Motor neuron (in vitro differentiated cells): ENCODE results near the gene SLC1A4. TPM values are rescaled to one million over a fixed set of nuclear protein-coding genes. Genes with fewer than 3 reads are reported as not detected.
A peak's percentile ranks its signal among the peaks of the same experiment; 100 is the strongest.

Experiments
- ATAC-seq, 8 experiments: fragments of 200-7000 bp; cut with Tn5 transposase; replicated peaks in 6 of 8; 2 replicates each; pipeline ENCODE4 v1.8.0; 2021; ENCODE audit warnings: mild to moderate bottlenecking in 8 of 8, moderate library complexity in 8 of 8
- H3K27ac ChIP-seq, 2 donors: fragments of 250-450 bp; sonication (Bioruptor Pico); 2 replicates each; pipeline ENCODE4 v1.9.0; 2021; ENCODE audit warnings: antibody characterized with exemption in 2 of 2, mild to moderate bottlenecking in 2 of 2, moderate library complexity in 1 of 2
- H3K4me1 ChIP-seq, 2 donors: fragments of 250-450 bp; sonication (Bioruptor Pico); replicated peaks in 1 of 2; 2 replicates each; pipeline ENCODE4 v1.6.1; 2021; ENCODE audit warnings: antibody characterized with exemption in 2 of 2, mild to moderate bottlenecking in 2 of 2, moderate library complexity in 1 of 2
- H3K4me3 ChIP-seq, 5 donors: fragments of 250-450 bp; sonication (Bioruptor Pico); 2 replicates each; pipeline ENCODE4 v1.9.0; 2021; ENCODE audit warnings: antibody characterized with exemption in 5 of 5, mild to moderate bottlenecking in 5 of 5, moderate library complexity in 4 of 5
- WGBS, 10 experiments: fragments of 450-650 bp; shearing (Covaris generic); methylation state at CpG; one replicate each; pipeline ENCODE4 v1.0.0; 2022; 5-methylcytosine and 5-hydroxymethylcytosine counted together
- in situ Hi-C, 9 experiments: fragments of 400-800 bp; cut with MboI; loops; one replicate each; pipeline ENCODE4 v1.15.0; 2021; ENCODE audit warnings: low sequenced_read_pairs in 9 of 9, low pct_unique_long_range_greater_than_20kb in 2 of 9; ENCODE audit not compliant: unreplicated experiment in 9 of 9
- total RNA-seq, 8 experiments: library from RNA; unstranded; fragments of 300-600 nt; gene quantifications; 2 replicates each; pipeline versions ENCODE4 v1.2.3 to v1.2.4, GENCODE V29; 2022

The SLC1A4 gene
- total RNA-seq, 8 experiments from 2014 or later = 3.3 to 59.0 (median 23.3) TPM

DNA sequence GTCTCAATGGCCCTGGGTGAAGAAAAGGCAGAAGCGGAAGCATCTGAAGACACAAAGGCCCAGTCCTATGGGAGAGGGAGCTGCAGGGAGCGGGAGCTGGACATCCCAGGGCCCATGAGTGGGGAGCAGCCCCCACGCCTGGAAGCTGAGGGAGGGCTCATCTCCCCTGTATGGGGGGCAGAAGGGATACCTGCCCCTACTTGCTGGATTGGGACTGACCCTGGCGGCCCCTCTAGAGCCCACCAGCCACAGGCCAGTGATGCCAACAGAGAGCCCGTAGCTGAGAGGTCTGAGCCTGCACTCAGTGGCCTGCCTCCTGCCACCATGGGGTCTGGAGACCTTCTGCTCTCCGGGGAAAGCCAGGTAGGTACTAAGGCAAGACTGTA, 80.2 kb downstream of the SLC1A4 start:
- H3K27ac ChIP-seq = no peak overlapping the region

DNA sequence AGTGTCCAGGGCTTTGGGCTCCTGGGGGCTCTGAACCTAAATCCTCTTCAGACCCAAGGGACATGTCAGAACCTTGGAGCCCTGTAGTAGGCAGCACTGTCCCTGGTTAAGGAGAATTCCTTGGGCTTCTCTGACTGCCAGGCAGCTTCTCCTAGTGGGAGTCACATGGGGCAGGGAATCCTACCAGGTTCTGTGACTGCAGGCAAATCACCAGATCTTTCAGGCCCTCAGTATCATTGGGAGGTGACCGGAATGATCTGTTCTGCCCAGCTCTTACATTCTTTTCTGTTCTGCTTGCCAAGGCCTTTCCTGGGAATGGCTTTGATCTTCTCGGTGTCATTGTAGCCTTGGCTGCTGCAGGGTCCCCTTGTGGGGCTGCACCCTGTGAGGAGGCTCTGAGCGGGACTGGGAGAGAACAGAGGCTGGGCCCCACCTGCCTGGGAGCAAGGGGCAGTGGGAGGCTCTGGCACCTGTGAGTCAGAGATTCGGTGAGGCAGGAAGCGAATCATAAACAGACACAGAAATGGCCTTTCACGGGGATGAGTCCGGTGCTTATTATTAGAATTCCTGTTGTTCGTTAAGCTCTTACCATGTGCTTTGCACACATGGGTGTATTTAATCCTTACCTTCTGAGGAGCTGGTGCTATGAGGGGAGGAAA, 81.1 kb downstream of the SLC1A4 start:
- Histone ChIP-seq H3K4me3 (no peak overlapping the region), H3K4me1 (no peaks in the 10 kb centered on the region), H3K27ac (no peak overlapping the region)
- peak; percentile 28 to 52 (median 40) for ATAC-seq
- WGBS, 10 experiments = 0 to 94% (median 65%) methylated on average over 1 to 5 of the region's 8 CpGs; no CpG with 5 or more reads in 2 of the 10 experiments
- in situ Hi-C loops = no loop called here

More for the DNA sequence above, 80.2 kb downstream of the SLC1A4 start:
- H3K4me1 ChIP-seq = peaks cover 0 to 4% of the 10 kb centered on the region in 2 donors
- ATAC-seq = no peak
- in situ Hi-C loops = no loop called here
- 89 to 100% (median 91%) methylated on average over 2 to 5 of the region's 6 CpGs; no CpG with 5 or more reads in 5 of the 10 experiments for WGBS, 10 experiments
- H3K4me3 ChIP-seq = no peak overlapping the region

DNA sequence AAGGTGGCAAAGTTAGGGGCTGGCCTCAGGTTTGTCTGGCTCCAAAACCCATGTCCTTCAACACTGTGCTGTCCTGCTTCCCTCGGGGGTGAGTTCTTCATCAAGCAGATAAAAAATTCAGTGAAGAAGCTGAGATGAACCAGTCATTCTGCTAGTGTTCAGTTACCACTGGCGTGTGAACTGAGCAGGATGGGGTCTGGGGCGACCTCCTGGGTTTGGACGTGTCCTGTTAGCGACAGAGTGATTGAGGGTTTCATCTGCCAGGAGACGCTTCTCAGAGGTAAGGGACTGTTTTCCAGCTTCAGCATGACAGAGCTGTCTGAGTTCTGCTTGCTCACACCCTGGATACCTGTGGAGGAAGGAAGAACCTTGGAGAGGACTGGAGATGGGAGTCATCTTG, 81.7 kb downstream of the SLC1A4 start:
- no peak overlapping the region for H3K4me3 ChIP-seq
- ATAC-seq = no peak
- WGBS, 10 experiments = 40 to 100% (median 90%) methylated on average over 1 to 5 of the region's 6 CpGs; no CpG with 5 or more reads in 5 of the 10 experiments
- in situ Hi-C loops = no loop called here
- H3K27ac ChIP-seq = no peak overlapping the region
- no peaks in the 10 kb centered on the region for H3K4me1 ChIP-seq

DNA sequence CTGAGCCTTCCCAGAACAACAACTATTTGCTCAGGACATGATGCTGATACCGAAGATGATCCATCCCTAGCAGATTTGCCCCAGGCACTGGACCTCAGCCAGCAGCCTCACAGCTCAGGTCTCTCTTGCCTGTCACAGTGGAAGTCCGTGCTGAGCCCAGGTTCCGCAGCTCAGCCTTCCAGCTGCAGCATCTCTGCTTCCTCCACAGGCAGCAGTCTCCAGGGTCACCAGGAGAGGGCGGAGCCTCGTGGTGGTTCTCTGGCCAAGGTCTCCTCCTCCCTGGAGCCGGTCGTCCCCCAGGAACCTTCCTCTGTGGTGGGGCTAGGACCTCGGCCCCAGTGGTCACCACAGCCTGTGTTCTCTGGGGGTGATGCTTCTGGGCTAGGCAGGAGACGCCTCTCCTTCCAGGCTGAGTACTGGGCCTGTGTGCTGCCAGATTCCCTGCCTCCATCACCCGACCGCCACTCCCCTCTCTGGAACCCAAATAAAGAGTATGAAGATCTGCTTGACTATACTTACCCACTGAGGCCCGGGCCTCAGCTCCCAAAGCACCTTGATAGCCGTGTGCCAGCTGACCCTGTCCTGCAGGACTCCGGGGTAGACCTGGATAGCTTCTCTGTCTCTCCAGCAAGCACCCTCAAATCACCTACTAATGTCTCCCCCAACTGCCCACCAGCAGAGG, 82.4 kb downstream of the SLC1A4 start:
- Histone ChIP-seq H3K27ac (no peak overlapping the region), H3K4me1 (no peaks in the 10 kb centered on the region), H3K4me3 (no peak overlapping the region)
- peak in 7 of 8 experiments; percentile 6 to 49 (median 14) for ATAC-seq
- 20 to 100% (median 60%) methylated on average over 1 to 6 of the region's 14 CpGs; no CpG with 5 or more reads in 5 of the 10 experiments for WGBS, 10 experiments
- in situ Hi-C loops = no loop called here

DNA sequence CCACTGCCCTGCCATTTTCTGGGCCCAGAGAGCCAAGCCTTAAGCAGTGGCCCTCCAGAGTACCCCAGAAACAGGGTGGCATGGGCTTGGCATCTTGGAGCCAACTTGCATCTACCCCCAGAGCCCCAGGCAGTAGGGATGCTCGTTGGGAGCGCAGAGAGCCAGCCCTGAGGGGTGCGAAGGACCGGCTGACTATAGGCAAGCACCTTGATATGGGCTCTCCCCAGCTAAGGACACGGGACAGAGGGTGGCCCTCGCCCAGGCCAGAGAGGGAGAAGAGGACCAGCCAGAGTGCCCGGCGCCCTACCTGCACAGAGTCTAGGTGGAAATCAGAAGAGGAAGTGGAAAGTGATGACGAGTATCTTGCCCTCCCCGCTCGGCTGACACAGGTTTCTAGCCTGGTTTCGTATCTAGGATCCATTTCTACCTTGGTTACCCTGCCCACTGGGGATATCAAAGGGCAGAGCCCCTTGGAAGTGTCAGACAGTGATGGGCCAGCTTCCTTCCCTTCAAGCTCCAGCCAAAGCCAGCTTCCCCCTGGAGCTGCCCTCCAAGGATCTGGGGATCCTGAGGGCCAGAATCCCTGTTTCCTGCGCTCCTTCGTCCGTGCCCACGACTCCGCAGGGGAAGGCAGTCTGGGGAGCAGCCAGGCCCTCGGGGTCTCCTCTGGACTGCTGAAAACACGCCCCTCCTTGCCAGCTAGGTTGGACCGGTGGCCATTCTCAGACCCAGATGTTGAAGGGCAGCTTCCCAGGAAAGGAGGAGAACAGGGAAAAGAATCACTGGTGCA, 83.2 kb downstream of the SLC1A4 start:
- WGBS, 10 experiments = 50 to 100% (median 94%) methylated on average over 1 to 8 of the region's 20 CpGs; no CpG with 5 or more reads in 3 of the 10 experiments
- H3K27ac ChIP-seq = no peak overlapping the region
- H3K4me3 ChIP-seq = no peak overlapping the region
- no peaks in the 10 kb centered on the region for H3K4me1 ChIP-seq
- ATAC-seq = peak in 1 of 8 experiments; percentile 7
- in situ Hi-C loops = no loop called here

Other genes starting within 250 kb of the SLC1A4 start
- 10 to 100 TPM in 7 of 8 experiments, 1 to 10 TPM in 1; 6.6 to 26.1 (median 16.4) TPM for gene CEP68, start 67.0 kb downstream of the SLC1A4 start, total RNA-seq
- gene RAB1A, start 140.7 kb downstream of the SLC1A4 start, total RNA-seq = 100 to 1,000 TPM in 5 of 8 experiments, 10 to 100 TPM in 3; 91.5 to 147 (median 107) TPM
- gene ACTR2, start 238.4 kb downstream of the SLC1A4 start, total RNA-seq = 100 to 1,000 TPM in 6 of 8 experiments, 10 to 100 TPM in 2; 80.4 to 237 (median 123) TPM